ENCODE measurements around the gene SIL1.
"Not testable (repeated sequence)": the region's sequence is repeated elsewhere in the genome, so short reads cannot be mapped to it uniquely, and the experiment has no call there.

DNA sequence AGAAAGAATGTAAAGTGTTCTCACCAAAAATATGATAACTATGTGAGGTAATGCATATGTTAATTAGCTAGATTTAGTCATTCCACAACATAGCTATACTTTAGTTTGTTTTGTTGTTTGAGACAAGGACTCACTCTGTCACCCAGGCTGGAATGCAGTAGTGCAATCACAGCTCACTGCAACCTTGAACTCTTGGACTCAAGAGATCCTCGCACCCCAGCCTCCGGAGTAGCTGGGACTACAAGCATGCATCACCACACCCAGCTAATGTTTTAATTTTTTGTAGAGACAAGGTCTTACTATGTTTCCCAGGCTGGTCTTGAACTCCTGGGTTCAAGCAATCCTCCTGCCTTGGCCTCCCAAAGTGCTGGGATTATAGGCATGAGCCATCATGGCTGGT is 124.2 kb downstream of the SIL1 start:
- not testable (repeated sequence) for TF ChIP-seq SRY (CRISPR knock-in tag; IDR thresholded peaks at IDR 0.05); SAP130 (CRISPR knock-in tag; IDR thresholded peaks at IDR 0.05; ENCODE audit: low read depth); POLR2A (IDR thresholded peaks at IDR 0.05; ENCODE audit: insufficient read depth in 1 of 2, low read depth in 2 of 2, low read length in 2 of 2); REXO4 (CRISPR knock-in tag; IDR thresholded peaks at IDR 0.05; ENCODE audit: borderline replicate concordance); ZMYM4 (CRISPR knock-in tag; IDR thresholded peaks at IDR 0.05); DR1 (CRISPR knock-in tag; IDR thresholded peaks at IDR 0.05); ZNF326 (CRISPR knock-in tag; IDR thresholded peaks at IDR 0.05; ENCODE audit: borderline replicate concordance); ZFP82 (CRISPR knock-in tag; IDR thresholded peaks at IDR 0.05; ENCODE audit: borderline replicate concordance); ZZZ3 (CRISPR knock-in tag; IDR thresholded peaks at IDR 0.05; ENCODE audit: borderline replicate concordance); FOXK2 (IDR thresholded peaks at IDR 0.05); HDAC6 (IDR thresholded peaks at IDR 0.05; ENCODE audit: low read depth, low read length); MAFF (IDR thresholded peaks at IDR 0.05; ENCODE audit: low read depth, low read length)
- TF ChIP-seq, protein P1, sequence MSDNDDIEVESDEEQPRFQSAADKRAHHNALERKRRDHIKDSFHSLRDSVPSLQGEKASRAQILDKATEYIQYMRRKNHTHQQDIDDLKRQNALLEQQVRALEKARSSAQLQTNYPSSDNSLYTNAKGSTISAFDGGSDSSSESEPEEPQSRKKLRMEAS (IDR thresholded peaks at IDR 0.05): not testable (repeated sequence)
